Measurements from ENCODE around the gene APOA1.

The APOA1 gene

DNA sequence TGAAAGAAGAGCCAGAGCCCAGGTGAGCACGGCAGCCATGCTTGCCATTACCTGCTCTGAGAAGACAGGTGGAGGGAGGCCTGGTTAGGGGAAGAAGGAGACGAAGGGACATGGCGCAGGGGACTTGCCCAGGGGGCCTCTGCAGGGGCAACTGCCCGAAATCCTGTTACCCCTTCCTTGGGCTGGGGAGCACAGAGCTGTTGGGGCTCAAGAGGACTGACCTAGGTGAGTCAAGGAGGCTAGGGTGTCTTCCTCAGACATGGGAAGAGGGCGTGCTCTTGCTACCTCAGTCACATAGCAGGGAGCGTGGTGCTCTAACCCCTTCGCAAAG, 45.6 kb downstream of the APOA1 start, which contains the start of gene APOA5:
Gene APOA5, minus strand, starts transcription at position 67 of the 331 bp plus-strand sequence. Its CDS starts 19 bp downstream, at position 48.
- in situ Hi-C loops (cut with MboI; ENCODE audit: low sequenced_read_pairs): no loop called here

GRCh38 chr11:116791002-116791812, 46.2 kb downstream of the APOA1 start:
- in situ Hi-C loops (cut with MboI; ENCODE audit: low sequenced_read_pairs): no loop called here

GRCh38 chr11:116790167-116791001, 47.0 kb downstream of the APOA1 start:
- in situ Hi-C loops (cut with MboI; ENCODE audit: low sequenced_read_pairs): no loop called here

- in situ Hi-C loops (cut with MboI; ENCODE audit: low sequenced_read_pairs): no loop called here
Measured at GRCh38 chr11:116788975-116789374, 48.4 kb downstream of the APOA1 start.

DNA sequence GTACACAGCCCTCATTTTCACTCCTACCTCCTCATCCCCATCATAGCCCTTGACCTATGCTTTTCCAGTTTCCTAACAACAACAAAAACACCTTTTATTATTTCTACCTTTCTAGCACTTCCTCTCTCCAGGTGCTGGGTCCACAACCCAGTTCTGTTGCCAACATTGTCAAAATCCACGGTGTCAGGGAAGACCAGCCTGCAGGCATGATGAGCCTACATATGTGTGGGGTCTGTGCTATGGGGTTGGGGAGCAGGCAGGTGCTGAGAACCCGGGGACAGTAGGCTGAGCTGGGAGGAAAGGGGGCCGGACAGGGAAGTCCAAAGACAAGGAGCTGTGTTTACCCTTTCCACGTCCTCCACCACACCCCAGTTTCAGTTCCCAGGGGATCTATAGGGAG, 48.9 kb downstream of the APOA1 start:
- in situ Hi-C loops (cut with MboI; ENCODE audit: low sequenced_read_pairs): no loop called here

- in situ Hi-C loops (cut with MboI; ENCODE audit: low sequenced_read_pairs): no loop called here
Measured at GRCh38 chr11:116787786-116788486, 49.5 kb downstream of the APOA1 start, which contains the start of gene ZPR1. Gene ZPR1, minus strand, starts transcription at chr11:116788023. Its CDS starts 33 bp downstream, at chr11:116787990.

- in situ Hi-C loops (cut with MboI; ENCODE audit: low sequenced_read_pairs): no loop called here
Measured at GRCh38 chr11:116787436-116787785, 50.0 kb downstream of the APOA1 start.

DNA sequence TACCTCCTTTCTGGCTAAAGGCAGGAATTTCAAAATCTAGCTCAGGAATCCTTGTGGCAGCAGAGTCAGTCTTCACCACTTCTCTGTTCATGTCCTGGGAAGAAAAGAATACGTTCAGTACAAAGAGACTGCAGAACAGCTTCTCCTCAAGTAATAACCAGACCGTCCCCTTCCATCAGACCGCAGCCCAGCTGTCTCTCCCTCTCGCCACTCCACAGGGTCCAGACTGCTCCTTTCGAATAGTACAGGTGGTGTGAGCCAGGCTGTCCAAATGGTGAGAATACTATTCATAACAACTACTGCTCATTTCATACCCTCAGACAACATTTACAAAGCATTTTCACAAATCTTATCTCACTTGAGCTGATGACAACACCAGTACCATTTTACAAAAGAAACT, 50.5 kb downstream of the APOA1 start:
- in situ Hi-C loops (cut with MboI; ENCODE audit: low sequenced_read_pairs): no loop called here

DNA sequence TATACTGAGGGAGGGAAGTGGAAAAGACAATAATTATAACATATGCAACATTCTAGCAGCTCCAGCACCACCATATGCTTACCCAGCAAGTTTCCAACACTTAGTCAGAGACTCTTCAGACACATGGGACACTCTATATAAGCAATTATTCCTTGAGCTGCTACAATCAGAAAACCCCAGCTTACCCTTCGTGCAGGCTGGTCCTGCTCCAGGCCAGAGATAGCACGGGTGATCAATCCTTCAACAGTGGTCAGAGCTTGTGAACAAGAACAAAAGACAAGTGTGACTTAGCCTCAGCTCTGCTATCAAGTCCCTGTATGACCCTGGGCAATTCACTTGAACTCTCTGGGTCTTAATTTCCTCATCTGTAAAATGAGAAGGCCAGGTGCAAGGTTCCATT, 51.1 kb downstream of the APOA1 start:
- in situ Hi-C loops (cut with MboI; ENCODE audit: low sequenced_read_pairs): no loop called here

Measured in HL-60/S4 (cell line).